Gastrocnemius medialis (tissue), 4 donors: Measurements from ENCODE around the gene TM4SF1. TPM values are rescaled to one million over a fixed set of nuclear protein-coding genes. Genes with fewer than 3 reads are reported as not detected.

Source experiments
- ATAC-seq, 2 donors: fragments of 150-250 bp; one replicate each; pipeline ENCODE4 v1.9.1; 2016
- DNase-seq, 2 donors: peaks; one replicate each; pipeline ENCODE4 v3.0.0-alpha.2; 2019
- H3K27ac ChIP-seq, 4 donors: fragments of 200-600 bp; sonication (generic); 1 replicate in 1 of 4; 2 replicates in 3 of 4; pipeline ENCODE4 v1.5.1; 2016 to 2018; ENCODE audit warnings: mild to moderate bottlenecking in 2 of 4, moderate library complexity in 1 of 4
- H3K27me3 ChIP-seq, 3 donors: fragments of 200-600 bp; sonication (generic) in 2 of 3; 1 replicate in 1 of 3; 2 replicates in 2 of 3; pipeline versions ENCODE4 v1.5.1 to v1.6.0; 2016 to 2019; ENCODE audit warnings: mild to moderate bottlenecking in 1 of 3, moderate library complexity in 1 of 3
- H3K36me3 ChIP-seq, 2 donors: fragments of 200-600 bp; sonication (generic) in 1 of 2; one replicate each; pipeline ENCODE4 v1.5.1; 2017 to 2018
- H3K4me1 ChIP-seq, 2 donors: fragments of 200-600 bp; sonication (generic) in 1 of 2; one replicate each; pipeline ENCODE4 v1.5.1; 2016 to 2017; ENCODE audit warnings: mild to moderate bottlenecking in 2 of 2
- H3K4me3 ChIP-seq, 4 donors: fragments of 200-600 bp; sonication (generic) in 3 of 4; 1 replicate in 1 of 4; 2 replicates in 3 of 4; pipeline ENCODE4 v1.5.1; 2016 to 2019; ENCODE audit warnings: mild to moderate bottlenecking in 2 of 4
- H3K9me3 ChIP-seq, 3 donors: fragments of 200-600 bp; sonication (generic) in 2 of 3; 1 replicate in 1 of 3; 2 replicates in 2 of 3; pipeline ENCODE4 v1.5.1; 2016 to 2019
- CTCF ChIP-seq, 5 experiments: fragments of 450-650 bp in 3 of 5; fragments of 200-600 bp in 2 of 5; sonication (generic) in 2 of 5; IDR thresholded peaks in 4 of 5; conservative IDR thresholded peaks in 1 of 5; 1 replicate in 4 of 5; 2 replicates in 1 of 5; pipeline ENCODE4 v1.5.1; 2016 to 2019; ENCODE audit warnings: antibody characterized with exemption in 5 of 5, mild to moderate bottlenecking in 3 of 5, moderate library complexity in 3 of 5
- POLR2A ChIP-seq, 2 donors: fragments of 450-650 bp; IDR thresholded peaks; one replicate each; pipeline ENCODE4 v1.6.1; 2017; ENCODE audit warnings: antibody characterized with exemption in 2 of 2, mild to moderate bottlenecking in 2 of 2, moderate library complexity in 2 of 2
- in situ Hi-C, 4 donors: fragments of 200-750 bp; cut with MboI; loops; one replicate each; pipeline versions ENCODE4 v1.15.0 to v1.8.0; 2017; ENCODE audit warnings: low sequenced_read_pairs in 4 of 4
- intact Hi-C: fragments of 100-400 bp; cut with DNase I; formaldehyde crosslinking; loops from one replicate; pipeline ENCODE4 v1.15.1; 2023; ENCODE audit warnings: low total_unique reads
- total RNA-seq, 4 donors: library from RNA; depleted of rRNA; stranded (reverse); fragments of >200 nt; gene quantifications; one replicate each; pipeline versions ENCODE4 v1.1.0 to v1.2.3, GENCODE V29; 2016

TM4SF1 gene
- total RNA-seq, 4 donors from 2014 or later, result 23.0 to 43.8 (median 38.6) TPM

- Histone ChIP-seq H3K4me1 (peaks cover 0 to 5% of the 10 kb centered on the region in 2 donors), H3K36me3 (no peaks in the 10 kb centered on the region), H3K27ac (no peak overlapping the region), H3K27me3 (no peaks in the 10 kb centered on the region), H3K9me3 (no peaks in the 10 kb centered on the region), H3K4me3 (no peak overlapping the region)
- TF ChIP-seq CTCF (IDR thresholded peaks at IDR 0.05 in 4 of 5, conservative IDR thresholded peaks at IDR 0.05 in 1 of 5) (no peak), POLR2A (IDR thresholded peaks at IDR 0.05) (no peak)
- in situ Hi-C loops (no loop called here), intact Hi-C loops (no loop called here)
- DNase-seq, result no peak
- ATAC-seq, result no peak
Observed at GRCh38 chr3:149364624-149365023, 12.8 kb downstream of the TM4SF1 start.

- in situ Hi-C loops, result no loop called here
- TF ChIP-seq CTCF (IDR thresholded peaks at IDR 0.05 in 4 of 5, conservative IDR thresholded peaks at IDR 0.05 in 1 of 5) (no peak), POLR2A (IDR thresholded peaks at IDR 0.05) (no peak)
- H3K9me3 ChIP-seq, result no peaks in the 10 kb centered on the region
Observed at GRCh38 chr3:149363053-149363452, 14.4 kb downstream of the TM4SF1 start.

GRCh38 chr3:149362366-149362765 lies 15.1 kb downstream of the TM4SF1 start:
- in situ Hi-C loops, result no loop called here
- no peak overlapping the region for H3K4me3 ChIP-seq
- H3K36me3 ChIP-seq, result no peaks in the 10 kb centered on the region
- no peak for ATAC-seq
- no peak for DNase-seq
- peaks cover 0 to 3% of the 10 kb centered on the region in 2 donors for H3K4me1 ChIP-seq
- H3K9me3 ChIP-seq, result no peaks in the 10 kb centered on the region
- intact Hi-C loops, result no loop called here
- H3K27me3 ChIP-seq, result no peaks in the 10 kb centered on the region
- TF ChIP-seq POLR2A (IDR thresholded peaks at IDR 0.05) (no peak), CTCF (IDR thresholded peaks at IDR 0.05 in 4 of 5, conservative IDR thresholded peaks at IDR 0.05 in 1 of 5) (no peak)
- H3K27ac ChIP-seq, result no peak overlapping the region

More at GRCh38 chr3:149363053-149363452, 14.4 kb downstream of the TM4SF1 start:
- no peak overlapping the region for H3K4me3 ChIP-seq
- no peak overlapping the region for H3K27ac ChIP-seq
- intact Hi-C loops, result no loop called here
- peaks cover 0 to 4% of the 10 kb centered on the region in 2 donors for H3K4me1 ChIP-seq
- DNase-seq (no peak), ATAC-seq (no peak)
- H3K36me3 ChIP-seq, result no peaks in the 10 kb centered on the region
- no peaks in the 10 kb centered on the region for H3K27me3 ChIP-seq

GRCh38 chr3:149356630-149357029 lies 20.8 kb downstream of the TM4SF1 start:
- peaks cover 0 to 3% of the 10 kb centered on the region in 2 donors for H3K4me1 ChIP-seq
- in situ Hi-C loops (loop anchor here in 1 of 4 donors (10.0 kb wide), 1 partner anchor 128 kb away; no protein-coding TSS in a partner anchor), intact Hi-C loops (no loop called here)
- no peak for TF ChIP-seq POLR2A (IDR thresholded peaks at IDR 0.05)
- TF ChIP-seq CTCF (IDR thresholded peaks at IDR 0.05 in 4 of 5, conservative IDR thresholded peaks at IDR 0.05 in 1 of 5), result no peak
- no peak overlapping the region for H3K27ac ChIP-seq
- no peaks in the 10 kb centered on the region for H3K36me3 ChIP-seq
- no peak overlapping the region for H3K4me3 ChIP-seq
- DNase-seq (no peak), ATAC-seq (no peak)
- no peaks in the 10 kb centered on the region for H3K27me3 ChIP-seq
- H3K9me3 ChIP-seq, result no peaks in the 10 kb centered on the region

- no peak overlapping the region for H3K4me3 ChIP-seq
- H3K4me1 ChIP-seq, result peaks cover 0 to 3% of the 10 kb centered on the region in 2 donors
- H3K27ac ChIP-seq, result no peak overlapping the region
- no peaks in the 10 kb centered on the region for H3K9me3 ChIP-seq
- intact Hi-C loops, result no loop called here
- DNase-seq (no peak), ATAC-seq (no peak)
- H3K36me3 ChIP-seq, result no peaks in the 10 kb centered on the region
- no peak for TF ChIP-seq CTCF (IDR thresholded peaks at IDR 0.05 in 4 of 5, conservative IDR thresholded peaks at IDR 0.05 in 1 of 5)
- TF ChIP-seq POLR2A (IDR thresholded peaks at IDR 0.05), result no peak
- in situ Hi-C loops, result loop anchor here in 1 of 4 donors (10.0 kb wide), 1 partner anchor 129 kb away; no protein-coding TSS in a partner anchor
- H3K27me3 ChIP-seq, result no peaks in the 10 kb centered on the region
Observed at GRCh38 chr3:149356044-149356592, 21.3 kb downstream of the TM4SF1 start.
